ENCODE results near the gene TBC1D9B. TPM values are rescaled to one million over a fixed set of nuclear protein-coding genes. Genes with fewer than 3 reads are reported as not detected.
A peak's percentile ranks its signal among the peaks of the same experiment; 100 is the strongest.

Gene TBC1D9B
- total RNA-seq, 1 donor from 2014 or later = 94.0 TPM

DNA sequence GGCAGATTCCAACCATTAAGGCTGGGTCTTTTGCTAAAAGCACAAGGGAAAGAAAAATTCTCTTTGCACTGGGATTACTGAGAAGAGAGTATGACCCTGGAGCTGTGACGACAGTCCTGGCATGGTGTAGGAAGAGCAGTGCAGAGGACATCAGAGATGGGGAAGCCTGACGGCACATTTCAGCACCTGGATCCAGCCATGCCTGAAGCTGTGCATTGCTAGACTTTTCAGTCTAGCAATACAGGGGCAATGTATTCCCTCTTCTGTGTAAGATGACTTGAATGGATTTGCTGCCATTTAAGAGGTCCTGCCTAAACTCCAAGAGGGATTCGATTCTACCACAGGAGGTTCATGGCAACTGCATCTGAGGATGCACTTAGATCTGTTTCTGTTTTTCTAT, 36.7 kb downstream of the TBC1D9B start:
- DNase-seq = no peak
- intact Hi-C loops (cut with DNase I) = no loop called here
- Histone ChIP-seq H3K27me3 (ENCODE audit: low read depth) (no peaks in the 10 kb centered on the region), H3K27ac (no peak overlapping the region), H3K9me3 (no peaks in the 10 kb centered on the region), H3K36me3 (peaks cover 82% of the 10 kb centered on the region), H3K4me1 (no peaks in the 10 kb centered on the region), H3K4me3 (no peak overlapping the region)
- TF ChIP-seq, protein P1, sequence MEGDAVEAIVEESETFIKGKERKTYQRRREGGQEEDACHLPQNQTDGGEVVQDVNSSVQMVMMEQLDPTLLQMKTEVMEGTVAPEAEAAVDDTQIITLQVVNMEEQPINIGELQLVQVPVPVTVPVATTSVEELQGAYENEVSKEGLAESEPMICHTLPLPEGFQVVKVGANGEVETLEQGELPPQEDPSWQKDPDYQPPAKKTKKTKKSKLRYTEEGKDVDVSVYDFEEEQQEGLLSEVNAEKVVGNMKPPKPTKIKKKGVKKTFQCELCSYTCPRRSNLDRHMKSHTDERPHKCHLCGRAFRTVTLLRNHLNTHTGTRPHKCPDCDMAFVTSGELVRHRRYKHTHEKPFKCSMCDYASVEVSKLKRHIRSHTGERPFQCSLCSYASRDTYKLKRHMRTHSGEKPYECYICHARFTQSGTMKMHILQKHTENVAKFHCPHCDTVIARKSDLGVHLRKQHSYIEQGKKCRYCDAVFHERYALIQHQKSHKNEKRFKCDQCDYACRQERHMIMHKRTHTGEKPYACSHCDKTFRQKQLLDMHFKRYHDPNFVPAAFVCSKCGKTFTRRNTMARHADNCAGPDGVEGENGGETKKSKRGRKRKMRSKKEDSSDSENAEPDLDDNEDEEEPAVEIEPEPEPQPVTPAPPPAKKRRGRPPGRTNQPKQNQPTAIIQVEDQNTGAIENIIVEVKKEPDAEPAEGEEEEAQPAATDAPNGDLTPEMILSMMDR (IDR thresholded peaks at IDR 0.05) = no peak
- no peak for ATAC-seq

DNA sequence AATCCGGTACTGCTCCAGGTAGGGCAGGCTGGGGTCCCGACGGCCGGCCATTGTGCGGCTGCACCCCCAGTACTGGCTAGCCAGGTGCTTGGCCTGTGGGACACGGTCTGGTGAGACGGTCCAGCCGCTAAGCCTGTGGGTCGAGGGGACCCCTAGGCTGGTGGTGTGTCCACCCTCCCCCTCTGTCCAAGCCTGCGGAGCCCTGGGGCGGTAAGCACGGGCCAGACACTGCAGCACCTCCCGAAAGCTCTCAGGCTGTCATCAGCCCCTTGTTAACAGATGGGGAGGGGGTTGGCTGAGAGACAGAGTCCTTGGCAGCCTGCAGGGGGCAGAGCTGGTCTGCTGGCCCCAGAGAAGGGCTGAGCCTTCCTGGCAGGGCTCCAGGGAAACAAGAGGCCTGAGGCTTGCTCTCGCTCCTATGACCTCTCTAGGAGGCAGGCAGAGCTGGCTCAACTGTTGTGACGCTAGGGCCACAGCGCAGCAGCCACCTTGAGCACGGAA, 37.2 kb downstream of the TBC1D9B start:
- ATAC-seq (peak; percentile 54 to 75), DNase-seq (peak; percentile 79)
- TF ChIP-seq, protein P1 (IDR thresholded peaks at IDR 0.05) = peak; percentile 41
- Histone ChIP-seq H3K27ac (no peak overlapping the region), H3K4me3 (no peak overlapping the region), H3K27me3 (ENCODE audit: low read depth) (no peaks in the 10 kb centered on the region), H3K36me3 (peaks cover 81% of the 10 kb centered on the region), H3K9me3 (no peaks in the 10 kb centered on the region), H3K4me1 (no peaks in the 10 kb centered on the region)
- intact Hi-C loops (cut with DNase I) = no loop called here

DNA sequence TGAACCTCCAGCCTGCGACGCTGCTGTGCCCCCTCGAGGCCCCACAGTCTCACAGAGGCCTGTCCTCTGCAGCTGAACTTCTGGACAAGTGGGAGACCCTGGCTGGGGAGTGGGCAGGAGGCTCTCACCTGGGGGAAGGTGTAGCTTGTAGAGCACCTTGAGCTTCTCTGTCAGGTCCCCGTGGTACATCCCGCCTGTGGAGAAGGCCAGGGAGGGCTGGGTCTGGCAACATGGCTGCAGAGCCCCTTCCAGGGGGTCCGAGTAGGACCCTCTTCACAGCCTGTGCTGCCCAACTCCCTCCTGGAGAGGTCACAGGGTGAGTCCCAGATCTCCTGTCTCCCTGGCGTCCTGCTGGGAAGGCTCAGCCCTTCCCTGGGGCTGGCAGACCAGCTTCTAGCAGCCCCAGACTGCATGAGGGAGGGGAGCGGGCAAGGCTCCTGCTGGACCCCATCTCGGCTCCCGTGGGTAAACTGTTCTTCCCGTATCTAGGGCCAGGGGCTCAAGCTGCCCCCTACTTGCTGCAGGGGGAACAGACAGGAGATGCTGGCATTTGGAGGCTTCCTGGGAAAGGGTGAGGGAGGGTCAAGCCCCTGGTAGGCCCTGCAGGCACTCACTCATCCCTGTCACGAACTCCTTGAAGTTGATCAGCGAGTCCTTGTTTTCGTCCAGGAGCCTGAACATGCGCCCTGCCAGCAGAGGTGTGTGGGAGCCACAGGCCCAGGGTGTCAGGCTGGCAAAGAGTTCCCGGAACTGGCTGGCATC, 37.9 kb downstream of the TBC1D9B start:
- no peak overlapping the region for H3K27ac ChIP-seq
- intact Hi-C loops (cut with DNase I) = no loop called here
- TF ChIP-seq, protein P1 (IDR thresholded peaks at IDR 0.05) = no peak
- no peaks in the 10 kb centered on the region for H3K4me1 ChIP-seq
- H3K9me3 ChIP-seq = no peaks in the 10 kb centered on the region
- DNase-seq (no peak), ATAC-seq (no peak)
- H3K36me3 ChIP-seq = peaks cover 81% of the 10 kb centered on the region
- no peaks in the 10 kb centered on the region for H3K27me3 ChIP-seq (ENCODE audit: low read depth)
- H3K4me3 ChIP-seq = no peak overlapping the region

DNA sequence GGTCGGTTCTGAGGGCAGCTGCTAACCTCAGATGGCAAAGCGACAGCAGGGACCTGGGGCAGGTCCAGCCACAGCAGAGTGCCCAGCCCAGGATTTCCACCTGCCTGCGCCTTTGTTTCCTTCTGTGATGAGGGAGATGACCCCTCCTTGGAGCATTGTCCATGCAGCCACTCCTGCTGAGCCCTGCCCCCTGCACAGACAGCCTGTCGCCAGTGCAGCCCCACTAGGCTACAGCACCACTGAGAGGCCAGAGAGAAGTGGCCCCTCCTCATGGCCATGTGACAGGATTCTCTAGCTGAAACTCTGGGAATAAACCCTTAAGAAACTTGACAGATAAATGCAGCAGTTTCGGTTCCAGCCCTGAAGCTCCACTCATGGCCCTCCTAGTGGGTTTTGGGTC, 38.6 kb downstream of the TBC1D9B start:
- H3K36me3 ChIP-seq = peaks cover 81% of the 10 kb centered on the region

DNA sequence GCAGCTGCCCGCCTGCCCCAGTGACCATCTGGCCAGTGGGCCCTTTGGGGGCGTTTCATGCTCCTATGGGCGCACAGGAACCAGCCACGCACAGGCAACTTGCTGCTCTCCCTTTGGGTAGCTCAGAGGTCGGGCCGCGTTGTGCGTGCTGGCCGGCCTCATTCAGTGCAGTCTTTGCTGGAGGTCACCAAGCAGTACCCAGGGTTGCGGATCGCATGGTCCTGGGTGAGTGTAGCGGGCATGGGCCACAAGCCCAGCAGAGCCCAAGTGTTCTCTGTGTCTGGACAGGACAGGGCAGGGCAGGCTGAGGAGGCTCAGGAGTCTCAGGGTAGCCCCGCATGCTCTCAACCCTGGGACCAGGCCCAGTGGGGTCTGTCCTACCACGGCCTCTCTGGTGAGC, 39.2 kb downstream of the TBC1D9B start:
- Histone ChIP-seq H3K4me3 (no peak overlapping the region), H3K9me3 (no peaks in the 10 kb centered on the region), H3K36me3 (peaks cover 81% of the 10 kb centered on the region), H3K27me3 (ENCODE audit: low read depth) (no peaks in the 10 kb centered on the region), H3K4me1 (no peaks in the 10 kb centered on the region), H3K27ac (no peak overlapping the region)
- TF ChIP-seq, protein P1 (IDR thresholded peaks at IDR 0.05) = no peak
- DNase-seq = peak; percentile 45
- intact Hi-C loops (cut with DNase I) = no loop called here
- ATAC-seq = no peak

More for the DNA sequence above, 38.6 kb downstream of the TBC1D9B start:
- ATAC-seq = no peak
- no peak for DNase-seq
- H3K4me3 ChIP-seq = no peak overlapping the region
- no peak overlapping the region for H3K27ac ChIP-seq
- H3K9me3 ChIP-seq = no peaks in the 10 kb centered on the region
- no peaks in the 10 kb centered on the region for H3K27me3 ChIP-seq (ENCODE audit: low read depth)
- intact Hi-C loops (cut with DNase I) = no loop called here
- TF ChIP-seq, protein P1 (IDR thresholded peaks at IDR 0.05) = no peak
- no peaks in the 10 kb centered on the region for H3K4me1 ChIP-seq

Measured in lower lobe of right lung (tissue), 2 donors.